Activated CD4-positive, alpha-beta T cell treated with anti-CD3 and anti-CD28 coated beads for 4 hours (primary cell): ENCODE data around the gene GATD1.

Source experiments
- DNase-seq, 2 donors: peaks; one replicate each; pipeline ENCODE4 v3.0.0-alpha.2; 2020

The GATD1 gene

GRCh38 chr11:725624-726202 lies 51.6 kb downstream of the GATD1 start:
- DNase-seq, result no peak

- no peak for DNase-seq
Observed at GRCh38 chr11:724778-725386, 52.4 kb downstream of the GATD1 start.

DNA sequence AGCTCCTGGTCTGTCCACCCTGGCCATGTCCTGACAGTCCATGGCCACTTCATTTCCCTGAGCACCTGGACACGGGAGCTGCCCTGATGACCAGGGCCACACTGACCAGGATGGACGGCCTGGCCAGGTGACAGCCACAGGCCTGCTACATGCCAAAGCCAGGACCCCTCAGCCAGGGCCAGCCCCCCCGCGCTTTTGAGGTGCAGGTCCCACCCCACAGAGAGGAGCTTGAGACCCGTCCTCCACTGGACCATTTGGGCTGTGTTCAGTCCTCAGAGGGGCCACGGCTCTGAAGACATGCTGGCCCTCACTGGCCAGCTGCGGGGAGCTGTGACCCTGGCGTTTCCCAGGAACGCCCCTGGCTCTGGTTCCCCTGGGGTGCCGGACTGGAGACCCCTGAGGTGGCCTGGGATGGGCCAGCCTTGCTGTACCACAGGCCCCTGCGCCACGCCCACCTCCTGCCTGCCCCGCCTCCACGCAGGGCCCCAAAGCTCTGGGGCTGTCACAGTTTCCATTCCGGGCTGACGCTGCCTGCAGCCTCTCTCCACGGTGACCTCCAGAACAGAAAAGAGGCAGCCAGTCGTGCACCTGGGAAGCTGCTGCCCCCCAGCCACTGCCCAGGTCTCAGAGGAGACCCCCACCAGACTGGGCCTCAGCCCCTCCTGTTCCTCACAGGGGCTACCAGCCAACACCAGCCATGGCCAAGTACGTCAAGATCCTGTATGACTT lies 53.1 kb downstream of the GATD1 start:
- DNase-seq, result no peak

DNA sequence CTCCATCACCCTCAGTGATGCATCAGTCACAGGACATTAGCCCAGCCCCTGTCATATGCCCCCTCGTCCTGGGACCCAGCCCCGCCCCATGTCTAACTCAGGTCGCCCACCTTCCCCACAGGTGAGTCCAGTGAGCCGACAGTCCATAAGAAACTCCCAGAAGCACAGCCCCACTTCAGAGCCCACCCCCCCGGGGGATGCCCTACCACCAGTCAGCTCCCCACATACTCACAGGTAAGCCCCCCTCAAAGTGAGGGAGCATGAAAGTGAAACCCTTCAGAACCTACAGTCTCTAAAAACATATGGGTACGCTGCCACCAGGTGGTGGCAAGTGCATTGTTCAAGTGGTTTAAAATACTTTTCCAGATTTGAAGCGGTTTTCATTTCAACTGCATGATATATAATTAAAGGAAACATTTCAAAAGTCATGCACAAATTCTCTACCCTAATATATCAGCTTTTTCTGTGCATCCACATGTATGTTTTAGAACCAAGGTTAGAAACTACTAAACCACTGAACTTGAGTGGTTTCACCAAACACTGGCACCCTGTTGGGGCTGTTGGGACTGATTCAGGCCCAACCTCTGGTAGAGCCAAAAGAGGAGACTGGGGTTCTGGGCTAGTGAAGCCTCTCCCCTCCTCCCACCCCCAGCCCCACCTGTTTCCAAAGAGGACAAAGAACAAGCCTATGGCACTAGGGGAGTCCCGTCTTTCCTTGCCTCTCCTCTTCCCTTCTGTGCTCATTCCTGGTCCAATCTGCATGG lies 54.0 kb downstream of the GATD1 start:
- DNase-seq, result peak; percentile 32 to 56

DNA sequence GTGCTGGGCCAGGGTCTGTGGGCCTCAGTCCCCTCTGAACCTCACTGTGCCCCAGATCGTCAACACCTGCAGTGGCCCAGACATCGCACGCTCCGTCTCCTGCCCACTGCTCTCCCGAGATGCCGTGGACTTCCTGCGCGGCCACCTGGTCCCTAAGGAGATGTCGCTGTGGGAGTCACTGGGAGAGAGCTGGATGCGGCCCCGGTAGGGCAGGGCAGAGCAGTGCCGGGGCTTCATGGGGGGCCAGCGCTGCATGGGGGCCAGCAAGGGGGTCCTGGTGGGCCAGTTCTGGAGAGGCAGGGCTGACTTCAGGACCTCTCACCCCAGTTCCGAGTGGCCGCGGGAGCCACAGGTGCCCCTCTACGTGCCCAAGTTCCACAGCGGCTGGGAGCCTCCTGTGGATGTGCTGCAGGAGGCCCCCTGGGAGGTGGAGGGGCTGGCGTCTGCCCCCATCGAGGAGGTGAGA lies 54.9 kb downstream of the GATD1 start:
- no peak for DNase-seq

GRCh38 chr11:721741-722345 lies 55.4 kb downstream of the GATD1 start:
- peak; percentile 47 to 54 for DNase-seq

DNA sequence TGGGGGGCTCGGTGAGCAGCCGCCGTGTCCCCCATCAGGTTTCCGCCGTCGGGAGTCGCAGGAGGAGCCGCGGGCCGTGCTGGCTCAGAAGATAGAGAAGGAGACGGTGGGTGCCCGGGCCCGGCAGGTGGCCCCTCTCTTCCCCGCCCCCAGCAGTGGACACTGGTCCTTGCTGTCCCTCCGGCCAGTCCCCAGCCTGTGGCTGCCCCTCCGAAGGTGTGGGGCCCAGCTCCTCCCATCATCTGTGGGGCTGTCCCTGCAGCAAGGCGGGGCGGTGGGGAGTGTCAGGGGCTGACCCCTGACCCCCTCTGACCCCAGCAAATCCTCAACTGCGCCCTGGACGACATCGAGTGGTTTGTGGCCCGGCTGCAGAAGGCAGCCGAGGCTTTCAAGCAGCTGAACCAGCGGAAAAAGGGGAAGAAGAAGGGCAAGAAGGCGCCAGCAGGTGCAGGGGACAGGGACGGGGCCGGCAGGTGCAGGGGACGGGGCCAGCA lies 56.0 kb downstream of the GATD1 start:
- DNase-seq, result no peak

DNA sequence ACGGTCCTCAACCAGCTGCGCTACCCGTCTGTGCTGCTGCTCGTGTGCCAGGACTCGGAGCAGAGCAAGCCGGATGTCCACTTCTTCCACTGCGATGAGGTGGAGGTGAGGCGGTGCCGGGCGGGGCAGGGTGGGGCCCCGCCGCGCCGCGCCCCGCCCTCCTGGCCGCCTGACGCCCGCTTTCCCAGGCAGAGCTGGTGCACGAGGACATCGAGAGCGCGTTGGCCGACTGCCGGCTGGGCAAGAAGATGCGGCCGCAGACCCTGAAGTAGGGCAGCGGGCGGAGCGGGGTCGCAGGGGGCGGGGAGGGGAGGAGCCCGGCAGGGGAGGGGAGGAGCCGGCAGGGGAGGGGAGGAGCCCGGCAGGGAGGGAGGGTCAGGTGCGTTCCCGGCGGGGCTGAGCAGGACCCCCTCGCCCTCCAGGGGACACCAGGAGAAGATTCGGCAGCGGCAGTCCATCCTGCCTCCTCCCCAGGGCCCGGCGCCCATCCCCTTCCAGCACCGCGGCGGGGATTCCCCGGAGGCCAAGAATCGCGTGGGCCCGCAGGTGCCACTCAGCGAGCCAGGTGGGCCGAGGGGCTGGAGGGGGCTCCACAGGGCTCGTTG lies 56.5 kb downstream of the GATD1 start:
- peak; percentile 49 to 73 for DNase-seq

GRCh38 chr11:720017-720641 lies 57.2 kb downstream of the GATD1 start:
- no peak for DNase-seq

GRCh38 chr11:719214-720016 lies 57.9 kb downstream of the GATD1 start:
- DNase-seq, result no peak
